CD4-positive, alpha-beta T cell (primary cell): ENCODE measurements around the gene PPIB. TPM values are rescaled to one million over a fixed set of nuclear protein-coding genes. Genes with fewer than 3 reads are reported as not detected.

Experiments used
- ATAC-seq: fragments of 200-7000 bp; cut with Tn5 transposase; one replicate; pipeline ENCODE4 v1.10.0; 2022; ENCODE audit warnings: mild to moderate bottlenecking; ENCODE audit not compliant: poor library complexity
- CTCF ChIA-PET: fragments of 350-600 bp; sonication (Branson Sonifier 250); formaldehyde crosslinking; loops from one replicate; lab custom pipeline; 2021; ENCODE audit warnings: antibody characterized with exemption, inconsistent platforms; lab: Charles Lee
- POLR2A ChIA-PET: fragments of 350-600 bp; sonication (Branson Sonifier 250); formaldehyde crosslinking; loops from one replicate; lab custom pipeline; 2021; ENCODE audit warnings: antibody characterized with exemption, inconsistent platforms; lab: Charles Lee
- DNase-seq, 14 experiments: peaks; one replicate each; pipeline ENCODE4 v3.0.0-alpha.2; 2013 to 2020; ENCODE audit warnings: mixed read lengths in 2 of 14
- H3K27ac ChIP-seq, 2 donors: one replicate each; pipeline versions ENCODE4 v1.5.1 to v1.7.0; 2013; ENCODE audit warnings: low read length in 2 of 2, low read depth in 1 of 2, mild to moderate bottlenecking in 1 of 2
- H3K27me3 ChIP-seq, 2 experiments: 1 replicate in 1 of 2; 2 replicates in 1 of 2; pipeline versions ENCODE4 v1.6.1 to v1.7.0; 2013; ENCODE audit warnings: low read length in 2 of 2, control low read depth in 1 of 2, mild to moderate bottlenecking in 1 of 2, moderate library complexity in 1 of 2; ENCODE audit not compliant: insufficient read depth in 2 of 2, control insufficient read depth in 1 of 2
- H3K36me3 ChIP-seq: one replicate; pipeline ENCODE4 v1.6.1; 2013; ENCODE audit warnings: low read length, control low read depth; ENCODE audit not compliant: insufficient read depth
- H3K4me1 ChIP-seq: one replicate; pipeline ENCODE4 v1.6.1; 2013; ENCODE audit warnings: low read length, control low read depth; ENCODE audit not compliant: insufficient read depth
- H3K4me3 ChIP-seq: one replicate; pipeline ENCODE4 v1.5.1; 2013; ENCODE audit warnings: mild to moderate bottlenecking, low read length, moderate library complexity
- H3K9me3 ChIP-seq, 2 experiments: 1 replicate in 1 of 2; 2 replicates in 1 of 2; pipeline versions ENCODE4 v1.6.1 to v1.7.0; 2013; ENCODE audit warnings: low read length in 2 of 2, mild to moderate bottlenecking in 2 of 2, control low read depth in 1 of 2, moderate library complexity in 1 of 2; ENCODE audit not compliant: control insufficient read depth in 1 of 2, insufficient read depth in 1 of 2
- H3K27ac Mint-ChIP-seq: one replicate; pipeline ENCODE4 v1.8.0; 2020; ENCODE audit warnings: mixed read lengths
- H3K27me3 Mint-ChIP-seq: one replicate; pipeline ENCODE4 v1.8.0; 2021; ENCODE audit warnings: mixed read lengths
- H3K36me3 Mint-ChIP-seq: one replicate; pipeline ENCODE4 v1.8.0; 2021; ENCODE audit warnings: low read depth, mixed read lengths
- H3K4me1 Mint-ChIP-seq: one replicate; pipeline ENCODE4 v1.8.0; 2021; ENCODE audit warnings: low read depth, mixed read lengths
- H3K4me3 Mint-ChIP-seq: one replicate; pipeline ENCODE4 v1.8.0; 2020; ENCODE audit warnings: mild to moderate bottlenecking, mixed read lengths
- H3K9me3 Mint-ChIP-seq: one replicate; pipeline ENCODE4 v1.8.0; 2020; ENCODE audit warnings: mixed read lengths
- CTCF ChIP-seq: fragments of 200-600 bp; IDR thresholded peaks from one replicate; pipeline ENCODE4 v1.8.0; 2022; ENCODE audit warnings: antibody characterized with exemption, mild to moderate bottlenecking
- intact Hi-C, 2 experiments: fragments of 100-400 bp; cut with DNase I in 1 of 2; cut with micrococcal nuclease in 1 of 2; formaldehyde crosslinking; loops; one replicate each; pipeline versions ENCODE4 v1.15.1 to v1.9.0; 2023 to 2025; cut with DNase I, micrococcal nuclease
- total RNA-seq, 174 experiments: library from RNA in 2 of 174; stranded (reverse) in 2 of 174; gene quantifications; one replicate each; pipeline ENCODE4 v1.2.3 and lab custom pipeline; 2021 to 2026

The PPIB gene
- total RNA-seq, 2 experiments from 2014 or later, result 167 to 169 TPM

- Histone ChIP-seq H3K27ac (no peak overlapping the region), H3K4me1 (peaks cover 60% of the 10 kb centered on the region), H3K36me3 (peaks cover 69% of the 10 kb centered on the region), H3K4me3 (no peak overlapping the region), H3K9me3 (no peaks in the 10 kb centered on the region), H3K27me3 (peaks cover 15 to 17% of the 10 kb centered on the region in 2 experiments)
- Mint-ChIP-seq H3K27ac (no peak overlapping the region), H3K27me3 (peaks cover 17% of the 10 kb centered on the region), H3K4me3 (peak overlapping the region; percentile 6), H3K4me1 (peaks cover 41% of the 10 kb centered on the region), H3K9me3 (no peaks in the 10 kb centered on the region), H3K36me3 (peaks cover 68% of the 10 kb centered on the region)
- ATAC-seq (no peak), DNase-seq (no peak)
- no peak for TF ChIP-seq CTCF
- intact Hi-C loops, result no loop called here
- CTCF ChIA-PET, result no interaction called here
- POLR2A ChIA-PET, result interaction anchor here (0.7 kb wide), 1 partner anchor 30 kb away, joined by 3 read pairs; no protein-coding TSS in a partner anchor
Observed at GRCh38 chr15:64155802-64156651, 6.8 kb downstream of the PPIB start.

GRCh38 chr15:64153480-64154367 lies 9.1 kb downstream of the PPIB start:
- ChIA-PET CTCF (interaction anchor here (0.5 to 2.7 kb wide), 21 partner anchors 9 to 1110 kb away, joined by 3 to 26 read pairs (median 4); partner anchors contain the start of genes CIAO2A and PPIB), POLR2A (interaction anchor here (0.5 to 2.9 kb wide), 9 partner anchors 9 to 387 kb away, joined by 3 to 48 read pairs (median 3); partner anchors contain the start of genes CIAO2A, PPIB, SNX1 and TRIP4)
- Histone ChIP-seq H3K36me3 (peaks cover 46% of the 10 kb centered on the region), H3K4me3 (no peak overlapping the region), H3K27ac (peak overlapping the region in 1 of 2 donors; percentile 30), H3K4me1 (peaks cover 43% of the 10 kb centered on the region), H3K9me3 (no peaks in the 10 kb centered on the region), H3K27me3 (peaks cover 18% of the 10 kb centered on the region in 2 experiments)
- DNase-seq (peak; percentile 85 to 95 (median 91)), ATAC-seq (peak; percentile 96)
- H3K4me3 Mint-ChIP-seq, result peak overlapping the region; percentile 88
- peak overlapping the region; percentile 26 for H3K27ac Mint-ChIP-seq
- H3K9me3 Mint-ChIP-seq, result no peaks in the 10 kb centered on the region
- intact Hi-C loops, result loop anchor here in 1 of 2 experiments (5.0 kb wide), 1 partner anchor 56 kb away; the partner anchor contains the start of gene SNX1
- TF ChIP-seq CTCF, result peak; percentile 90
- H3K27me3 Mint-ChIP-seq, result peaks cover 30% of the 10 kb centered on the region
- peaks cover 50% of the 10 kb centered on the region for H3K36me3 Mint-ChIP-seq
- peaks cover 42% of the 10 kb centered on the region for H3K4me1 Mint-ChIP-seq
